ENCODE results near the gene KEL.

Gene KEL

DNA sequence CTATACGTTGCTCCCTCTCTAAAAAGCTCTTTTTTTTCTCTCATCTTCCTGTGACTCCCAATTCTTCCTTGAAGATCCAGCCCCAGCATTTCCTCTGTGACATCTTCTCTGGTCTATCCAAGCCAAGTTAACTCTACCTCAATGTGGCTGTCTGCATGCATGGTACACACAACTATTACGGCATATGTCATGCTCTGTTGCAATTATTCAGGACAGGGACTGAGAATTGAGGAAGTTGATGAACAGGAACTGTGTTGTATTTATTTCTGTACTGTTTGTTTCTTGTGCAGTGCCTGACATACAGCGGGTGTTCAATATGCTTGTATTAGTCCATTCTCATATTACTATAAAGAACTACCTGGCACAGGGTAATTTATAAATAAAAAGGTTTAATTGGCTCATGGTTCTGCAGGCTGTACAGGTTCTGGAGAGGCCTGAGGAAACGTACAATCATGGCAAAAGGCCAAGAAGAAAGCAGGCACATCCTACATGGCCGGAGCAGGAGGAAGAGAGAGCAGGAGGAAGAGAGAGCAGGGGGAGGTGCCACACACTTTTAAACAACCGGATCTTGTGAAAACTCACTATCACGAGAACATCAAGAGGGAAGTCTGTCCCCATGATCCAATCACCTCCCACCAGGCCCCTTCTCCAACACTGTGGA lies 34.9 kb downstream of the KEL start:
- DNase-seq, result no peak

- no peak for DNase-seq
Observed at GRCh38 chr7:142925413-142925812, 36.8 kb downstream of the KEL start.

DNA sequence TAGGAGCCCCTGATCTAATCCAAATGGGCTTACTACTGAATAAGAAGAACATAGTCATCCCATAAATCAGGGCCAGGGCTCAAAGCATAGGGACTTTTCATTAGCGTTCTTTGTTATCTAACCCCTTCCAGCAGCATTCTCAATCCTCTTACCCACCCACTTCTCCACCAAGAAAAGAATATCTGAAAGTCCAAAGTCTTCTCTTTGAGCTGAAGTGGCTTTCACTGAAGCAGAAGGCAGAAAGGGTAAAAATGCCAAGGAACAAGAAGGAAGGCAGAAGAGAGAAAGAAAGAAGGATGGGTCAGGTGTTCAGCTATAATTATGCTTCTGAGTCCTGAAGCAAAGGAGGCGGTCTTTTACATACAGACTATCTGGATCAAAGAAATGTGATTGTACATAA lies 38.8 kb downstream of the KEL start:
- DNase-seq, result no peak

DNA sequence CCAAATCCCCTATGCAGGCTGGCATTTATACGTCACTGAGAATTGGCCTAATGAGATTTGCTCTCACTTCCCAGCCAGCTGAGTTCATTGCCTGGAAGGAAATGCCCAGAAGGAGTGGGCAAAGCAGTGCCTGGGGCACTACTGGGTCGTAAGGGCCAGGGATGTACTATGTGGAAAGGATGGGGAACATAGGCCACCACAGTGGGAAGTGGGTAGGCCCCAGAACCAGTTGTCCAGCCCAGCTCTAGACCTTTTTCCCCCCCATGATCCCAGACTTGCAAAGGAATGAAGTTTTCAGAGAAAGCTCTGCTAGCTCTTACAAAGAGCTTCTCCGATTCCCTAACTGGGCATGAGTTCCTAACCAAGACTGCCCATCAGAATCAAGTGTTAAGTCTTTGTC lies 42.5 kb downstream of the KEL start:
- no peak for DNase-seq

GRCh38 chr7:142918901-142919300 lies 43.3 kb downstream of the KEL start:
- DNase-seq, result no peak

DNA sequence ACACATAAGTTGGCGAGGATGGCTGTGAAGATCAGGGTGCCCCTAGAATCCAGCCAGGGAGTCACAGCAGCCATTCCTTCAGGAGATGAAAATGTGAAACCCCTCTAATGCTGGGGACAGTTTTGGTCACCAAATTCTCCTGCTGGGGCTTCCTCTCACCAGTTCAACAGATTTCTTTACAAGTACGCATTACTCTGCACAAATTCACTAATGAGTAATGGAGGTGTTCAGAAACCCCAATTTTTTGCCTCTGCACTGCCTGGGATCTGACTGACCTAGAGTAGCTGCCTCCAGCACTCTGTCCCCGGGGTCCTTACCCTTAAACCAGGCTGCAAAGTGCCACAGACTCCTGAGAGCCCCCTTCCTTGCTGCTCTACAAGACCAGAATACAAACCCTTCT lies 44.7 kb downstream of the KEL start:
- no peak for DNase-seq

DNA sequence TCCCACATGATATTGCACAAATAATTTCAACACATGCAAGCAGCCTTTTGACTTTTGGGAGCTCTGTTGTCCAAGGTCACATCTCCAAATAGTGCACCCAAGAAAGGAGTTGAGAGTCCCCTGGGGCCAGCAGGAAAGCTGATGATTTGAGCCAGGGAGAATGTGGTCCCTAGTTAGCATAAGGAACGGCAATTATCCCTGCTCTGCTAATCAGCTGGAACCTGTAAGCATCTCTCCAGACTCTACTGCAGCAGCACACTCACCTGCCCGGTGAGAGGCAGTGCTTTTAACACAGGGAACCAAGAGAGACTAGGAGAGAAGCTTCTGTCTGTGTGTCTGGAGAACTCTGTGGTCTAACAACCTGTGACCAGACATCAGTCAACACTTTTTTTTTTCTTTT lies 45.7 kb downstream of the KEL start:
- DNase-seq, result no peak

- no peak for DNase-seq
Observed at GRCh38 chr7:142915315-142915714, 46.8 kb downstream of the KEL start.

- no peak for DNase-seq
Observed at GRCh38 chr7:142914121-142914520, 48.0 kb downstream of the KEL start.

DNA sequence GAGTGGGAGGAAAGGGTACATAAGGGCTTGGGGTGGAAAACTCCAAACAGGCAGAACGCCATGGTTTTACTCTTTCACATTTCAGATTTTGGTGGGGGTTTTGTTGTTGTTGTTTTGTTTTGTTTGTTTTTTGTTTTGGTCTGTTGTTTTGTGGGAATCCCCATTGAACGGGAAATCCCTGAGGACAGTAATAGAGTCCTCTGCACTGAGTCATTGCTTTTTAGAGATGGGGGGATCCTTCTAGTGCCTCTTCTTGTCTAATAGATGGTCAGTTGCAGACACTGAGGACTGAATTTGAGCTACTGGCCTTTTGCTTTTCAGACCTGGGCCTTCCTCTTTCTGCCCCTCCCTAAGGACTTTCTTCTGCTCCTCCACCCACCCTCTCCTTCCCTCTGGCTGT lies 48.6 kb downstream of the KEL start:
- DNase-seq, result no peak

DNA sequence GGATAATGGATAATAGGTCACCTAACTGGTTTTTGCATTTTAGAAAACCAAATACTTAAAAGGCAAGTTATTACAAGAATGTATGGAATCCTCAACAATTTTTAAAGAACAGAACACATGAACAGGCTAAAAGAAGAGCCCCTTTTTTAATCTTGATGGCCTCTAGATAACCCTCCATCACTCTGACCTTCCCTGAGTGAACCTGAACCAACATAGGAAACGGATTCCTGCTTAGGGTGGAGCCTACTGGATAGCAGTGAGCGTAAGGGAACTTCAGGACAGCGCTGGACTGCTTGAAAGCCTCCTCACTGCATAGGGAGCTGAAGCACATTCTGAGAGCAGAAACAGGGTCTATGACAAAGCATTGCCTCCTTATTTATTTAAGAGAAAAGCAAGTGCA lies 49.1 kb downstream of the KEL start:
- no peak for DNase-seq

GRCh38 chr7:142910481-142910880 lies 51.7 kb downstream of the KEL start:
- no peak for DNase-seq

- no peak for DNase-seq
Observed at GRCh38 chr7:142910031-142910433, 52.1 kb downstream of the KEL start.

DNA sequence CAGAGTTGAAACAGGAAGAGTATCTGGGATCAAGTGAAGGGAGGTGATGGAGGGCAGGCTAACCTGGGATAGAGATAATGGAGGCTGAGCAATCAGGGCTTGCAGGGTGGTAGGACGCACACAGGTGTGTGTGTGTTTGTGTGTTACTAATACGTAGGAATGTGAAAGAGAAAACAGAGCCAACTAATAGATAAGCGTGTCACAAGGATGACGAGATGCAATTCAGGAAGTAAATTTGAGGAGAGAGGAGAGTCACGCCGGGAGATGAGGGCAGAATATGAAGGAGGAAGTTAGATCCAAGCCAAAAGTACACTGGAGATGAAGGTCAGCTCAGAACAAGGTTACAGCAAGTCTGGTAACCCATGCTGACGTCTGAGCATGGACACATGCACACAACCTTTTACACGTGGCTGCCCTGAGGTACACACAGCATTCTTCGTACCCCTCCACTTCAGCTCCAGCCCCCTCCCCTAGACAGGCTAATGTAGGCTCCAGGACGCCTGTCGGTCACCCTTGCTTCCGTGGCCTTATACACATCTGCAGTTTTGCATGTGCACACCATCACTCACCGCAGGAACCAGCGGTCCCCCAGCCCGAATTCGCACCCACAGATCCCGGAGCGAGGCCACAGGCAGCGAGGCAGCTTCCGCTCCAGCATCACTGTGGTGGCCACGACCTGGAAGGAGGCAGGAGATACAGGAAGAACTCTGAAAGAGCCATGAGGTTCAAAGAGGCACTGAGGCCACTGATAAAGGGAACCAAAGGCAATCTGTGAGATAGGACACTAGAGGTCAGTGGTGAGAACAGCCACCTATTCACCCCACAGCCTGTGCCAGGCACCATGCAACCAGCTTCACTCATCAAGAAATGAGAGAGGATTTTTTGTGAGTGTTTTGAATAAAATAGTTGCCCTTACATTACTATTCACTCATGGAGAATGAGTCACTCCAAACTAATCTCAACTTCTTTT lies 53.0 kb downstream of the KEL start:
- DNase-seq, result no peak

DNA sequence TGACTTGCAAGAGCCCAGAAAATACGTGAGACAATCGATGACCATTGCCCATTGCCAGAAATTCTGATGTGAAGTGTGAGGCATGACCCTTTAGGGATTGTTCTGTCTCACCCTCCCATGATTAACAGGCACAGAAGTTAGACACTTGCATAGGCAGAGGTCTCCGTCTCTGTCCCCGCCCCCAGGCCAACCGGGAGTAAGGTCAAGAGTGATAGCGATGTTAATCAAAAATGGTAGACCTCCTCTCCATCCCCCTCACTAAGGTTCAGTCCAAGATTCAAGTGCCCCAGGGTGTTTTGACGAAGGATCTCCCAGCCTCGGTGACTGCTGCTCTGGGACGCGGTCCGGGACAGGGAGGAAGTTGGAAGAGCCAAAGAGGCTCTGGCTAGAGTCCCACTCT lies 53.9 kb downstream of the KEL start:
- no peak for DNase-seq

- DNase-seq, result no peak
Observed at GRCh38 chr7:142906643-142907042, 55.5 kb downstream of the KEL start.

- no peak for DNase-seq
Observed at GRCh38 chr7:142905759-142906158, 56.4 kb downstream of the KEL start.

GRCh38 chr7:142904128-142904527 lies 58.0 kb downstream of the KEL start:
- no peak for DNase-seq

DNA sequence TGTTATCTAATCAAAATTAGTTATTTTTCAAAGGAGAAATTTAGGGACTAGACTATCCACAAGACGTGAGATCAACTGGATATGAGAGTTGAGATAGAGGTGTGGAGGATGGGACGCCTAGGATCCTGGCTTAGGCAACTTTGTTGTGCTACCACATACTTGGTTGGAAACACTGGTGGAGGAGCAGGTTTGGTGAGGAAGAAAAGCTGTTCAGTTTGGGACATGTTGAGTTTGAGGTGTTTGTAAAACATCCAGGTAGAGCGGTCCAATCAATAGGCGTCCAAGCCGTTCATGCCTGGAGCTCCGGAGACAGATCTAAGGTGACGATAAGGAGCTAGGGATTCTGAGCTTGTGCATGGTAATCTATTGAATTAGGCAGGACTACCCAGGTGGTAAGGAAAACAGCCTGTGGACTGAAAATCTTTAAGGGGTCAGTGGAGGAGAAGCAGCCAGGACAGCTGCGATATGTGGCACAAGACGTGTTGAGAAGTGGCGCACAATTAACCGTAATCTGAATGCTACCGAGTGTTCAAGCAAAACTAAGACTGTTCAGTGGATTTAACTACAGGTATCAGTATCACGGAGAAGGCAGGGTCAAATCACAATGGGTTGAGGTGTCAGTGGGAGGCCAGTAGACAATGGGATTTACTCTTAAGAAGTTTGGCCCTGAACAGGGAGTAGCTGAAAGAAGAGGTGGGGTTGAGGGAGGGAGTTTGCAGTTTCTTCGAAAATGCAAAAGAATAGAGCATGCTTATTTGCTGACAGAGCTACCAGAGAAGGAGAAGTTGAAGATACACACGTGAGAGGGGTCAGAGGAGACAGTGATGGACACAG lies 60.5 kb downstream of the KEL start:
- DNase-seq, result no peak

DNA sequence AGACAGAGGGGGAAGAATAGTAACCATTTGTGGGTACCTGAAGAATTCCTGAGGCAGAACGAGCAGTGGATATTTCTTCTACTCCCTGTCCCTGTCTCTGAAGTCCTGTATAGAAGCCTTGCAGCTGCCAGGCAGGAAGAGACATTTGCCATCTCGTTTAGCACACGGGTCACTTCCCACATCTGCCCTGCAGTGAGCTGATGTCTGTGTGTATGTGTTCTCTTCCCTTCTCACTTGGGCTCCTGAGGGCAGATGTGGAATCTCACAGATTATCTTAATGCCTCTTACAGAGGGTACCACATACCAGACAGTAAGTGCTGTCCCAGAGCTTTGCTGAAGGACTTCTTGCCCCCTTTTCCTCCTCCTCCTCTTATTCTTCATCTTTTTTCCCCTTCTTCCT lies 62.5 kb downstream of the KEL start:
- no peak for DNase-seq

- no peak for DNase-seq
Observed at GRCh38 chr7:142898377-142899170, 63.6 kb downstream of the KEL start.

- DNase-seq, result no peak
Observed at GRCh38 chr7:142897691-142898090, 64.5 kb downstream of the KEL start.
